ENCODE measurements around the gene SLC18A2. TPM values are rescaled to one million over a fixed set of nuclear protein-coding genes. Genes with fewer than 3 reads are reported as not detected.

The SLC18A2 gene
- total RNA-seq = not detected in 2 replicates

DNA sequence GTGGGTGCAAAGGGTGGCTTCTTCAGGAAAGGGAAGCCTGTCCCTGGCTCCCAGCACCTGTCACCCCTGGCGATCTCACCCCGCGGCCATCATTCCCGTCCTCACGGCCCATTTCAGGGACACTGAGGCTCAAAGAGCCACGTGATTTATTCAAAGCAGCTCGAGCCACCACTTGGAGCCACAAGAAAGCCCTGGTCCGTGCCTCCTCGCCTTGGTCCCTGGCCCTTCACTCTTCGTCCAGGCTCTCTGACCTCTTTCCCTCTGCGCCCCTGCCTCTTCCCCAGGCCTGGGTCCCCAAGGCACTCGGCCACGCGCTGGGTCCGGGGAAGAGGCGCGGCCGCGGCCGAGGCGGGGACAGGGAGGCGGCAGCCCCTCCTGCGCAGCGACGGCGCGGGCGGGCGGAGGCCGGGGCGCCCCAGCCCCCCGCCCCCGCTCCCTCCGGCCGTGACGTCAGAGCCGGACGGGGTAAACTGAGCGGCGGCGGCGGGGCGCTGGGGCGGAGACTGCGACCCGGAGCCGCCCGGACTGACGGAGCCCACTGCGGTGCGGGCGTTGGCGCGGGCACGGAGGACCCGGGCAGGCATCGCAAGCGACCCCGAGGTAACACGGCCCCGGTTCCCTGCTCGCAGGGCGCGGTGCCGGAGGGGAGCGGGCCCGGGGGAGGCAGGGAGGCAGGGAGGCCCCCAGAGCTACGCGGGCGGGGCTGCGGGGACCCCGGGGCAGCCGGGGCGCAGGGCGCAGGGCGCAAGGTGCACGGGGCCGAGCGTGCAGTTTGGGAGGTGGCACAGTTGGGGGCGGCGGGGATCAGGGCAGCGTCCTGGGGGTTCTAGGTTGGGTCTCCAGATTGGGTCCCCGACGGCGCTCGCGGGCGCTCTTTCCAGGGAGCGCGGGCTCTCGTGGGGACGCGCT, at the start of gene SLC18A2:
TSS of gene SLC18A2 (plus strand) at position 494 of the 909 bp plus-strand sequence. CDS start 580 bp downstream, outside the sequence.

GRCh38 chr10:117197189-117197588, 43.7 kb upstream of the SLC18A2 start, which contains the start of gene KCNK18:
Gene KCNK18, plus strand, starts transcription at chr10:117197489. Its CDS starts 0 bp downstream, at chr10:117197489.

Other genes with a start within 250 kb of the SLC18A2 start
- gene SHTN1, start 235.9 kb upstream of the SLC18A2 start, total RNA-seq = 7.1 and 8.5 TPM in 2 replicates
- not detected in 2 replicates for gene VAX1, start 102.8 kb upstream of the SLC18A2 start, total RNA-seq
- gene KCNK18, start 43.6 kb upstream of the SLC18A2 start, total RNA-seq = not detected in 2 replicates
- 29.1 and 33.3 TPM in 2 replicates for gene PDZD8, start 134.3 kb downstream of the SLC18A2 start, total RNA-seq